Gastrocnemius medialis (tissue), 4 donors: Measurements from ENCODE around the gene ZDHHC7. TPM values are rescaled to one million over a fixed set of nuclear protein-coding genes. Genes with fewer than 3 reads are reported as not detected.

Experiments
- ATAC-seq, 2 donors: fragments of 150-250 bp; one replicate each; pipeline ENCODE4 v1.9.1; 2016
- DNase-seq, 2 donors: peaks; one replicate each; pipeline ENCODE4 v3.0.0-alpha.2; 2019
- H3K27ac ChIP-seq, 4 donors: fragments of 200-600 bp; sonication (generic); 1 replicate in 1 of 4; 2 replicates in 3 of 4; pipeline ENCODE4 v1.5.1; 2016 to 2018; ENCODE audit warnings: mild to moderate bottlenecking in 2 of 4, moderate library complexity in 1 of 4
- H3K27me3 ChIP-seq, 3 donors: fragments of 200-600 bp; sonication (generic) in 2 of 3; 1 replicate in 1 of 3; 2 replicates in 2 of 3; pipeline versions ENCODE4 v1.5.1 to v1.6.0; 2016 to 2019; ENCODE audit warnings: mild to moderate bottlenecking in 1 of 3, moderate library complexity in 1 of 3
- H3K36me3 ChIP-seq, 2 donors: fragments of 200-600 bp; sonication (generic) in 1 of 2; one replicate each; pipeline ENCODE4 v1.5.1; 2017 to 2018
- H3K4me1 ChIP-seq, 2 donors: fragments of 200-600 bp; sonication (generic) in 1 of 2; one replicate each; pipeline ENCODE4 v1.5.1; 2016 to 2017; ENCODE audit warnings: mild to moderate bottlenecking in 2 of 2
- H3K4me3 ChIP-seq, 4 donors: fragments of 200-600 bp; sonication (generic) in 3 of 4; 1 replicate in 1 of 4; 2 replicates in 3 of 4; pipeline ENCODE4 v1.5.1; 2016 to 2019; ENCODE audit warnings: mild to moderate bottlenecking in 2 of 4
- H3K9me3 ChIP-seq, 3 donors: fragments of 200-600 bp; sonication (generic) in 2 of 3; 1 replicate in 1 of 3; 2 replicates in 2 of 3; pipeline ENCODE4 v1.5.1; 2016 to 2019
- POLR2A ChIP-seq, 2 donors: fragments of 450-650 bp; IDR thresholded peaks; one replicate each; pipeline ENCODE4 v1.6.1; 2017; ENCODE audit warnings: antibody characterized with exemption in 2 of 2, mild to moderate bottlenecking in 2 of 2, moderate library complexity in 2 of 2
- in situ Hi-C, 4 donors: fragments of 200-750 bp; cut with MboI; loops; one replicate each; pipeline versions ENCODE4 v1.15.0 to v1.8.0; 2017; ENCODE audit warnings: low sequenced_read_pairs in 4 of 4
- intact Hi-C: fragments of 100-400 bp; cut with DNase I; formaldehyde crosslinking; loops from one replicate; pipeline ENCODE4 v1.15.1; 2023; ENCODE audit warnings: low total_unique reads
- total RNA-seq, 4 donors: library from RNA; depleted of rRNA; stranded (reverse); fragments of >200 nt; gene quantifications; one replicate each; pipeline versions ENCODE4 v1.1.0 to v1.2.3, GENCODE V29; 2016
- TF ChIP-seq, protein P1 (sequence below), 5 experiments: fragments of 450-650 bp in 3 of 5; fragments of 200-600 bp in 2 of 5; sonication (generic) in 2 of 5; IDR thresholded peaks in 4 of 5; conservative IDR thresholded peaks in 1 of 5; 1 replicate in 4 of 5; 2 replicates in 1 of 5; pipeline ENCODE4 v1.5.1; 2016 to 2019; ENCODE audit warnings: antibody characterized with exemption in 5 of 5, mild to moderate bottlenecking in 3 of 5, moderate library complexity in 3 of 5

The ZDHHC7 gene
- total RNA-seq, 4 donors from 2014 or later: 55.0 to 93.5 (median 68.4) TPM

- in situ Hi-C loops: loop anchor here in 3 of 4 donors (25.0 kb wide), 3 partner anchors 88 to 438 kb away; partner anchors contain the start of genes KLHL36 (in 1 of the 3) and MEAK7 (in 1 of the 3)
- Histone ChIP-seq H3K27me3 (no peaks in the 10 kb centered on the region), H3K4me1 (peaks cover 2 to 12% of the 10 kb centered on the region in 2 donors), H3K4me3 (no peak overlapping the region), H3K36me3 (no peaks in the 10 kb centered on the region), H3K27ac (no peak overlapping the region), H3K9me3 (no peaks in the 10 kb centered on the region)
- no peak for TF ChIP-seq POLR2A (IDR thresholded peaks at IDR 0.05)
- TF ChIP-seq, protein P1, sequence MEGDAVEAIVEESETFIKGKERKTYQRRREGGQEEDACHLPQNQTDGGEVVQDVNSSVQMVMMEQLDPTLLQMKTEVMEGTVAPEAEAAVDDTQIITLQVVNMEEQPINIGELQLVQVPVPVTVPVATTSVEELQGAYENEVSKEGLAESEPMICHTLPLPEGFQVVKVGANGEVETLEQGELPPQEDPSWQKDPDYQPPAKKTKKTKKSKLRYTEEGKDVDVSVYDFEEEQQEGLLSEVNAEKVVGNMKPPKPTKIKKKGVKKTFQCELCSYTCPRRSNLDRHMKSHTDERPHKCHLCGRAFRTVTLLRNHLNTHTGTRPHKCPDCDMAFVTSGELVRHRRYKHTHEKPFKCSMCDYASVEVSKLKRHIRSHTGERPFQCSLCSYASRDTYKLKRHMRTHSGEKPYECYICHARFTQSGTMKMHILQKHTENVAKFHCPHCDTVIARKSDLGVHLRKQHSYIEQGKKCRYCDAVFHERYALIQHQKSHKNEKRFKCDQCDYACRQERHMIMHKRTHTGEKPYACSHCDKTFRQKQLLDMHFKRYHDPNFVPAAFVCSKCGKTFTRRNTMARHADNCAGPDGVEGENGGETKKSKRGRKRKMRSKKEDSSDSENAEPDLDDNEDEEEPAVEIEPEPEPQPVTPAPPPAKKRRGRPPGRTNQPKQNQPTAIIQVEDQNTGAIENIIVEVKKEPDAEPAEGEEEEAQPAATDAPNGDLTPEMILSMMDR (IDR thresholded peaks at IDR 0.05 in 4 of 5, conservative IDR thresholded peaks at IDR 0.05 in 1 of 5): no peak
- no peak for DNase-seq
- ATAC-seq: no peak
- intact Hi-C loops: no loop called here
These were observed 61.4 kb downstream of the ZDHHC7 start for GRCh38 chr16:84949772-84950436.

- in situ Hi-C loops (no loop called here), intact Hi-C loops (no loop called here)
- ATAC-seq (no peak), DNase-seq (no peak)
- Histone ChIP-seq H3K27ac (no peak overlapping the region), H3K4me1 (peaks cover 2 to 12% of the 10 kb centered on the region in 2 donors), H3K4me3 (no peak overlapping the region), H3K36me3 (no peaks in the 10 kb centered on the region), H3K27me3 (no peaks in the 10 kb centered on the region), H3K9me3 (no peaks in the 10 kb centered on the region)
- no peak for TF ChIP-seq POLR2A (IDR thresholded peaks at IDR 0.05)
- TF ChIP-seq, protein P1 (IDR thresholded peaks at IDR 0.05 in 4 of 5, conservative IDR thresholded peaks at IDR 0.05 in 1 of 5): no peak
These were observed 62.3 kb downstream of the ZDHHC7 start for GRCh38 chr16:84948851-84949610.

GRCh38 chr16:84947996-84948850 lies 63.1 kb downstream of the ZDHHC7 start:
- DNase-seq (no peak), ATAC-seq (no peak)
- H3K4me1 ChIP-seq: peaks cover 2 to 12% of the 10 kb centered on the region in 2 donors
- no peak overlapping the region for H3K4me3 ChIP-seq
- H3K27ac ChIP-seq: no peak overlapping the region
- intact Hi-C loops (no loop called here), in situ Hi-C loops (no loop called here)
- TF ChIP-seq, protein P1 (IDR thresholded peaks at IDR 0.05 in 4 of 5, conservative IDR thresholded peaks at IDR 0.05 in 1 of 5): no peak
- no peak for TF ChIP-seq POLR2A (IDR thresholded peaks at IDR 0.05)
- H3K27me3 ChIP-seq: no peaks in the 10 kb centered on the region
- H3K9me3 ChIP-seq: no peaks in the 10 kb centered on the region
- no peaks in the 10 kb centered on the region for H3K36me3 ChIP-seq

DNA sequence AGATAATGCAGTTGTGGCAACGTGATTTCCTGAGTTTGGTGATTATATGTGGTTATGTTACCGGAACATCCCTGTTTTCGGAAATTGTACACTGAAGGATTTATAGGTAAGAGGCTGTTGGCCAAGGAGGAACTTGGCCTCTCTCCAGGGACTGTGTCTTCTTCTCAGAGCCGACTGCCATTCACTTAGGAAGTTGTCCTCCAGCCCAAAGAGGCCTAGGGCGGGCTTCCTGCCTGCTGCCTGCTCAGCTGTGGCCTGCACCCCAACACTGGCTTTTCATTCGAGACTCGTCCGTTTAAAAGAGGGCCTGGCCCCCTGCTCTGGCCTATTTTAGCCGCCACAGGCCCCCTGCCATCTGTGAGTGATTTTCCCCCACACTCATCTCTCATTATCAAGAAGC lies 64.3 kb downstream of the ZDHHC7 start:
- no peaks in the 10 kb centered on the region for H3K36me3 ChIP-seq
- intact Hi-C loops (no loop called here), in situ Hi-C loops (no loop called here)
- ATAC-seq (peak; percentile 41 to 61), DNase-seq (peak; percentile 34 to 38)
- H3K4me1 ChIP-seq: peaks cover 0 to 5% of the 10 kb centered on the region in 2 donors
- TF ChIP-seq, protein P1 (IDR thresholded peaks at IDR 0.05 in 4 of 5, conservative IDR thresholded peaks at IDR 0.05 in 1 of 5): no peak
- no peak for TF ChIP-seq POLR2A (IDR thresholded peaks at IDR 0.05)
- H3K4me3 ChIP-seq: no peak overlapping the region
- no peak overlapping the region for H3K27ac ChIP-seq
- no peaks in the 10 kb centered on the region for H3K9me3 ChIP-seq
- H3K27me3 ChIP-seq: no peaks in the 10 kb centered on the region
